Trophoblast cell (in vitro differentiated cells and primary cell): ENCODE measurements around the gene TTLL5.
A peak's percentile ranks its signal among the peaks of the same experiment; 100 is the strongest.

Experiments
- DNase-seq, 2 donors: peaks; one replicate each; pipeline ENCODE4 v3.0.0-alpha.2; 2016
- H2AFZ ChIP-seq: 2 replicates; pipeline ENCODE4 v1.6.1; 2013; ENCODE audit warnings: low read length, moderate library complexity, mild to moderate bottlenecking; ENCODE audit not compliant: insufficient read depth, poor library complexity
- H2AK5ac ChIP-seq: 2 replicates; pipeline ENCODE4 v1.6.1; 2013; ENCODE audit warnings: mild to moderate bottlenecking, low read length
- H2BK120ac ChIP-seq: 2 replicates; pipeline ENCODE4 v1.6.1; 2013; ENCODE audit warnings: low read length, mild to moderate bottlenecking, moderate library complexity; ENCODE audit not compliant: insufficient read depth, poor library complexity
- H2BK12ac ChIP-seq: 2 replicates; pipeline ENCODE4 v1.6.1; 2013; ENCODE audit warnings: mild to moderate bottlenecking, low read length, moderate library complexity
- H2BK5ac ChIP-seq: 2 replicates; pipeline ENCODE4 v1.6.1; 2013; ENCODE audit warnings: low read length, low read depth, moderate library complexity, mild to moderate bottlenecking; ENCODE audit not compliant: poor library complexity
- H3K14ac ChIP-seq: 2 replicates; pipeline ENCODE4 v1.6.1; 2013; ENCODE audit warnings: mild to moderate bottlenecking, low read length
- H3K18ac ChIP-seq: 2 replicates; pipeline ENCODE4 v1.6.1; 2013; ENCODE audit warnings: mild to moderate bottlenecking, low read length
- H3K23ac ChIP-seq: 2 replicates; pipeline ENCODE4 v1.6.1; 2013; ENCODE audit warnings: low read length
- H3K27ac ChIP-seq: 2 replicates; pipeline ENCODE4 v1.5.1; 2013; ENCODE audit warnings: low read depth, mild to moderate bottlenecking, inconsistent platforms, low read length, moderate library complexity
- H3K27me3 ChIP-seq: 2 replicates; pipeline ENCODE4 v1.6.1; 2013; ENCODE audit warnings: inconsistent platforms, mild to moderate bottlenecking, low read length, moderate library complexity; ENCODE audit not compliant: insufficient read depth
- H3K36me3 ChIP-seq, 2 experiments: 1 replicate in 1 of 2; 2 replicates in 1 of 2; pipeline ENCODE4 v1.6.1; 2013; ENCODE audit warnings: low read length in 2 of 2, mild to moderate bottlenecking in 2 of 2, moderate library complexity in 1 of 2; ENCODE audit not compliant: insufficient read depth in 2 of 2, control insufficient read depth in 1 of 2
- H3K4ac ChIP-seq: 2 replicates; pipeline ENCODE4 v1.6.1; 2013; ENCODE audit warnings: low read depth, mild to moderate bottlenecking, low read length, moderate library complexity
- H3K4me1 ChIP-seq, 2 experiments: 1 replicate in 1 of 2; 2 replicates in 1 of 2; pipeline ENCODE4 v1.6.1; 2013; ENCODE audit warnings: low read length in 2 of 2, mild to moderate bottlenecking in 2 of 2, moderate library complexity in 1 of 2; ENCODE audit not compliant: insufficient read depth in 2 of 2, control insufficient read depth in 1 of 2
- H3K4me2 ChIP-seq: 2 replicates; pipeline ENCODE4 v1.6.1; 2013; ENCODE audit warnings: inconsistent platforms, mild to moderate bottlenecking, low read length, moderate library complexity
- H3K4me3 ChIP-seq: 2 replicates; pipeline ENCODE4 v1.5.1; 2013; ENCODE audit warnings: mild to moderate bottlenecking, low read depth, low read length, inconsistent platforms
- H3K79me1 ChIP-seq: one replicate; pipeline ENCODE4 v1.6.1; 2013; ENCODE audit warnings: low read length
- H3K79me2 ChIP-seq: 2 replicates; pipeline ENCODE4 v1.6.1; 2013; ENCODE audit warnings: low read length, mild to moderate bottlenecking; ENCODE audit not compliant: control insufficient read depth, insufficient read depth, poor library complexity
- H3K9ac ChIP-seq: 2 replicates; pipeline ENCODE4 v1.6.1; 2013; ENCODE audit warnings: mild to moderate bottlenecking, low read length
- H3K9me3 ChIP-seq: 2 replicates; pipeline ENCODE4 v1.6.1; 2013; ENCODE audit warnings: low read depth, mild to moderate bottlenecking, control low read depth, inconsistent platforms, low read length; ENCODE audit not compliant: insufficient read depth
- H4K12ac ChIP-seq: 2 replicates; pipeline ENCODE4 v1.6.1; 2013; ENCODE audit warnings: low read depth, mild to moderate bottlenecking, low read length, moderate library complexity
- H4K8ac ChIP-seq: 2 replicates; pipeline ENCODE4 v1.6.1; 2013; ENCODE audit warnings: low read depth, mild to moderate bottlenecking, low read length, moderate library complexity
- H4K91ac ChIP-seq: one replicate; pipeline ENCODE4 v1.6.1; 2013; ENCODE audit warnings: low read depth, mild to moderate bottlenecking, low read length, moderate library complexity
- WGBS: extraction: QIAGEN DNeasy Blood & Tissue Kit; methylation state at CpG from one replicate; pipeline ENCODE4 v1.1.7; 2013; ENCODE audit warnings: missing lambda C conversion rate; ENCODE audit not compliant: insufficient read length, insufficient coverage; ENCODE audit errors: extremely low coverage; 5-methylcytosine and 5-hydroxymethylcytosine counted together

TTLL5 gene

DNA sequence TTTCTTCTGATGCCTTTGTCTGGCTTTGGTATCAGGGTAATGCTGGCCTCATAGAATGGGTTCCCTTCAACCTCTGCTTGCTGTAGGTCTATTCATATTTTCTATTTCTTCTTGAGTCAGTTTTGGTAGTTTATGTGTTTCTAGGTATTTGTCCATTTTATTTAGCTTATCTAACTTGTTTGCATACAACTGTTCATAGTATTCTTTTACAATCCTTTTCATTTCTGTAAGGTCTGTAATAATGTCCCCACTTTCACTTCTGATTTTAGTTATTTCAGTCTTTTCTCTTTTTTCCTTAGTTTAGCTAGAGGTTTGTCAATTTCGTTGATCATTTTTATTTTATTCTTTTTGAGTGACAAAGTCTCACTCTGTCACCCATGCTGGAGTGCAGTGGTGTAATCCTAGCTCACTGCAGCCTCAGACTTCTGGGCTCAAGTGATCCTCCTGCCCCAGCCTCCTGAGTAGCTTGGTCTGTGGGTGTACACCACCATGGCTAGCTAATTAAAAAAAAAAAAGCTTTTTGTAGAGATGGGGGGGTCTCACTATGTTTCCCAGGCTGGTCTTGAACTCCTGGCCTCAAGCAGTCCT, 11.7 kb downstream of the TTLL5 start:
- Histone ChIP-seq H2BK12ac (no peak overlapping the region), H3K79me2 (no peaks in the 10 kb centered on the region), H2AK5ac (no peak overlapping the region), H3K4me1 (no peaks in the 10 kb centered on the region), H3K18ac (no peak overlapping the region), H2AFZ (no peak overlapping the region), H2BK120ac (no peak overlapping the region), H3K4me2 (no peak overlapping the region), H3K27ac (no peak overlapping the region), H2BK5ac (no peak overlapping the region), H4K8ac (no peak overlapping the region), H3K4me3 (no peak overlapping the region), H3K4ac (no peak overlapping the region), H3K79me1 (no peaks in the 10 kb centered on the region), H4K91ac (no peak overlapping the region), H4K12ac (no peak overlapping the region), H3K9me3 (no peaks in the 10 kb centered on the region), H3K36me3 (peaks cover 2 to 5% of the 10 kb centered on the region in 2 experiments), H3K23ac (no peak overlapping the region), H3K27me3 (no peaks in the 10 kb centered on the region), H3K9ac (no peak overlapping the region), H3K14ac (no peak overlapping the region)
- WGBS = no CpG with 5 or more reads among the region's 1 CpG
- no peak for DNase-seq

GRCh38 chr14:75673345-75674035, 12.4 kb downstream of the TTLL5 start:
- no peak overlapping the region for H3K9ac ChIP-seq
- no peak overlapping the region for H3K4me3 ChIP-seq

DNA sequence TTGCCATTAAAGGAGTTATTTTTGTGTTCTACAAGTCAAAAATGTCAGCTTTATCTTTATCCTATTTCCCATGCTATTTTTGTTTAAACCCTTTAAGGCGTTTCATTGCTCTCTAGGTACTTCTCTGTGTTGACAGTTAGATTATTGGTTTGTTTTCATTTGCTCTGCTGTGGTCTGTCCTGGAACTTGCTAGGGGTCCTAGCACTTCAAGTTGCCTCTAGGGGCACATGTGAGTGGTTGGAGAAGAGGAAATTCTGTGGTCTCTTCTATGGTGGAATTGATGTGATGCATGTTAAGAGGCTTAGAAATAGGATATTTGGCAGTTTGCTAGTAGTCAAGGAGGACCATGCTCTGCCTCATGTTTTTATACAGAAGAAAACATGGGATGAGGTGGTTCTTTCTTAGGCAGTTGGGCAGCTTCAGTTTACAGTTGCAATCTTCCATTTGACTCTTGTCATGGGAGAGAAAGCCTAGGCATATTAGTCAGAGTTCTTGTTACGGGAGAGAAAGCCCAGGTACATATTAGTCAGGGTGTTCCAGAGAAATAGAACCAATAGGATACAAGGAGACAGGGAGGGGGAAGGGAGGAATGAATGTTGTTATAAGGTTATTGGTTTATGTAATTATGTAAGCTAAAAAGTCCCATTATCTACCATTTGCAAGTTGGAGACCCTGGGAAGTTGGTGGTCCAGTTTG, 14.4 kb downstream of the TTLL5 start:
- Histone ChIP-seq H3K79me1 (no peaks in the 10 kb centered on the region), H4K12ac (no peak overlapping the region), H3K4ac (no peak overlapping the region), H3K23ac (no peak overlapping the region), H2AK5ac (no peak overlapping the region), H3K4me3 (no peak overlapping the region), H3K14ac (no peak overlapping the region), H3K18ac (no peak overlapping the region), H3K27ac (no peak overlapping the region), H3K4me2 (no peak overlapping the region), H4K91ac (no peak overlapping the region), H4K8ac (no peak overlapping the region), H3K36me3 (peaks cover 0 to 2% of the 10 kb centered on the region in 2 experiments), H2BK12ac (no peak overlapping the region), H3K27me3 (no peaks in the 10 kb centered on the region), H3K79me2 (no peaks in the 10 kb centered on the region), H2BK5ac (no peak overlapping the region), H3K4me1 (no peaks in the 10 kb centered on the region), H3K9ac (no peak overlapping the region), H2BK120ac (no peak overlapping the region), H2AFZ (no peak overlapping the region), H3K9me3 (no peaks in the 10 kb centered on the region)
- DNase-seq = no peak
- no CpG with 5 or more reads among the region's 2 CpGs for whole genome bisulfite sequencing

More at GRCh38 chr14:75673345-75674035, 12.4 kb downstream of the TTLL5 start:
- Histone ChIP-seq H3K27ac (no peak overlapping the region), H2BK12ac (no peak overlapping the region), H2BK5ac (no peak overlapping the region), H3K79me1 (no peaks in the 10 kb centered on the region), H3K4me1 (no peaks in the 10 kb centered on the region), H3K4me2 (no peak overlapping the region), H3K79me2 (no peaks in the 10 kb centered on the region), H3K23ac (no peak overlapping the region), H3K18ac (no peak overlapping the region), H3K36me3 (peaks cover 2 to 5% of the 10 kb centered on the region in 2 experiments), H4K8ac (no peak overlapping the region), H3K9me3 (no peaks in the 10 kb centered on the region), H2AK5ac (no peak overlapping the region), H4K91ac (no peak overlapping the region), H2AFZ (no peak overlapping the region), H3K14ac (no peak overlapping the region), H2BK120ac (no peak overlapping the region), H4K12ac (no peak overlapping the region), H3K4ac (no peak overlapping the region), H3K27me3 (no peaks in the 10 kb centered on the region)
- WGBS = no CpG with 5 or more reads among the region's 4 CpGs
- no peak for DNase-seq

DNA sequence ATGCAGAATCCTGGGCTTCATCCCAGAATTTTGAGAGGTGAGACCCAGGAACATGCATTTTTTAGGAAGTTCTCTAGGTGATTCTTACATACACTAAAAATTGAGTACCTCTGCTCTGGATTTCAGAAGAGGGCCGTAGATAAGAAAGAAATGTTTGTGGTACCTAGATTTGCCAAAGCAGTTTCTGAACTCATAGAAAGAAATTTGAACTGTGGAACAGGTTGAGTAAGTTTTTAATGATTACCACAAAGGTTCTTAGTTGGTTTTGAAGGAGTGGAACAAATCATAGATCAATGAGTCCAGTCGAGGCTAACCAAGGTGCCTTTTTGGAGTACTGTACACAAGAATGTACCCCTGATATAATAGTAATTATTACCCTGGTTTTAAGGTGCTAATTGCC, 24.9 kb downstream of the TTLL5 start:
- WGBS = no CpG with 5 or more reads among the region's 2 CpGs
- no peaks in the 10 kb centered on the region for H3K9me3 ChIP-seq
- H3K79me2 ChIP-seq = no peaks in the 10 kb centered on the region
- no peak overlapping the region for H3K4ac ChIP-seq
- no peaks in the 10 kb centered on the region for H3K4me1 ChIP-seq
- H2BK5ac ChIP-seq = no peak overlapping the region
- no peak overlapping the region for H2BK12ac ChIP-seq
- H3K9ac ChIP-seq = no peak overlapping the region
- H4K91ac ChIP-seq = no peak overlapping the region
- H4K12ac ChIP-seq = no peak overlapping the region
- H2AK5ac ChIP-seq = no peak overlapping the region
- H2BK120ac ChIP-seq = no peak overlapping the region
- H2AFZ ChIP-seq = no peak overlapping the region
- peaks cover 17 to 27% of the 10 kb centered on the region in 2 experiments for H3K36me3 ChIP-seq
- H3K4me3 ChIP-seq = no peak overlapping the region
- no peak overlapping the region for H3K23ac ChIP-seq
- H3K27me3 ChIP-seq = no peaks in the 10 kb centered on the region
- H3K4me2 ChIP-seq = no peak overlapping the region
- no peak overlapping the region for H3K14ac ChIP-seq
- no peak overlapping the region for H3K18ac ChIP-seq
- peak in 1 of 2 donors; percentile 53 for DNase-seq
- no peak overlapping the region for H3K27ac ChIP-seq
- no peaks in the 10 kb centered on the region for H3K79me1 ChIP-seq
- no peak overlapping the region for H4K8ac ChIP-seq
